ENCODE data around the gene CITED1. TPM values are rescaled to one million over a fixed set of nuclear protein-coding genes. Genes with fewer than 3 reads are reported as not detected.
A peak's percentile ranks its signal among the peaks of the same experiment; 100 is the strongest.

The CITED1 gene
- total and polyA plus RNA-seq, 8 donors: 0.49 to 1.5 (median 1.1) TPM; not detected in 2

DNA sequence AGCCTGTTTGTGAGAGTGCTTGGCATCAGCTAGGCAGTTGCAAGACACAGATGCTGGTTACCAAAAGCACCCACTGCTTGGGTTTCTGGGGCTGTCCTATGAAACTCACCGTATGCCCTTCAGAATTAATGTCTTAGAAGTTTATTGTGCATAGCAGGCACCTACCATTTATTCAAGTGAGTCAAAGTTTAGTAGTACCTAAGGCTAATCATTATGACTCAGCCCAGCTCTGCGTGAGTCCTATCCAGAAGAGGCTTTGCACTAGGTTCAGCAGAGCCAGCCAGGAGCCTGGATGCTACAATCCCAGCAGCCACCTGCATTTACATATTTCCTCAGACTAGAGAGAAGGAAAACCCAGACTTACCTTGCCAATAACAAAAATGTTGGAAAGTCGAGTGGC lies 32.8 kb downstream of the CITED1 start:
- FAIRE-seq: no peak

DNA sequence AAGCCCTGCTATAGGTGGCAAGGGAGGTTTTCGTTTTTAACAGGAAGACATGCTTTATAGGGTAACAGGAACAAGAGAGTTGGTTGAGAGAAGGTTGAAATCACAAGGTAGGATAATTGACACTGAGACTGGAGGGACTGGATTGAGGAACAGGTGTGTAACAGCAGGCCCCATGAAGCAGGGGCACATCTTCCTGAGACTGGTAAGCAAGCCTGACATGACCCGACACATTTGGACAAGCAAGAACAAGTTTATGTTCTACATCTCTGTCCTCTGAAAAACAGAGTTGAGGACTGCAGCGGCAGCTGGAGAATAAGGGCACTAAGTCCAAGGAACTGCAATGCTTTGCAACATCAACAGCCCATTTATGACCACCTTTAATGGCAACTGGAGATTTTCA lies 33.9 kb downstream of the CITED1 start:
- WGBS, 2 donors: 80 to 90% methylated on average over 3 of the region's 3 CpGs
- H3K27ac ChIP-seq: no peak overlapping the region
- peaks cover 7 to 14% (median 12%) of the 10 kb centered on the region in 3 donors for H3K4me1 ChIP-seq
- H3K9me3 ChIP-seq: no peaks in the 10 kb centered on the region
- H3K27me3 ChIP-seq: no peaks in the 10 kb centered on the region
- no peak for TF ChIP-seq CTCF (IDR thresholded peaks at IDR 0.05)
- no peak for ATAC-seq
- H3K4me3 ChIP-seq: no peak overlapping the region
- peaks cover 4 to 82% (median 41%) of the 10 kb centered on the region in 3 donors for H3K36me3 ChIP-seq
- no peak for FAIRE-seq
- no peak for DNase-seq
- intact Hi-C loops (cut with DNase I): no loop called here

More for the DNA sequence above, 32.8 kb downstream of the CITED1 start:
- H3K4me1 ChIP-seq: peaks cover 7 to 14% (median 12%) of the 10 kb centered on the region in 3 donors
- no peak for DNase-seq
- H3K27ac ChIP-seq: no peak overlapping the region
- H3K9me3 ChIP-seq: no peaks in the 10 kb centered on the region
- no peak for TF ChIP-seq CTCF (IDR thresholded peaks at IDR 0.05)
- no peak overlapping the region for H3K4me3 ChIP-seq
- intact Hi-C loops (cut with DNase I): no loop called here
- ATAC-seq: no peak
- WGBS, 2 donors: 66 to 87% methylated on average over 3 of the region's 3 CpGs
- peaks cover 4 to 74% (median 37%) of the 10 kb centered on the region in 3 donors for H3K36me3 ChIP-seq
- no peaks in the 10 kb centered on the region for H3K27me3 ChIP-seq

- no peaks in the 10 kb centered on the region for H3K27me3 ChIP-seq
- DNase-seq: no peak
- FAIRE-seq: no peak
- no peak overlapping the region for H3K4me3 ChIP-seq
- peaks cover 7 to 14% (median 12%) of the 10 kb centered on the region in 3 donors for H3K4me1 ChIP-seq
- H3K36me3 ChIP-seq: peaks cover 4 to 82% (median 41%) of the 10 kb centered on the region in 3 donors
- no peak for TF ChIP-seq CTCF (IDR thresholded peaks at IDR 0.05)
- intact Hi-C loops (cut with DNase I): no loop called here
- 67 to 87% methylated on average over 3 of the region's 3 CpGs for WGBS, 2 donors
- ATAC-seq: peak in 1 of 4 donors; percentile 20
- no peaks in the 10 kb centered on the region for H3K9me3 ChIP-seq
- no peak overlapping the region for H3K27ac ChIP-seq
Measured at GRCh38 chrX:72271091-72271788, 34.5 kb downstream of the CITED1 start.

DNA sequence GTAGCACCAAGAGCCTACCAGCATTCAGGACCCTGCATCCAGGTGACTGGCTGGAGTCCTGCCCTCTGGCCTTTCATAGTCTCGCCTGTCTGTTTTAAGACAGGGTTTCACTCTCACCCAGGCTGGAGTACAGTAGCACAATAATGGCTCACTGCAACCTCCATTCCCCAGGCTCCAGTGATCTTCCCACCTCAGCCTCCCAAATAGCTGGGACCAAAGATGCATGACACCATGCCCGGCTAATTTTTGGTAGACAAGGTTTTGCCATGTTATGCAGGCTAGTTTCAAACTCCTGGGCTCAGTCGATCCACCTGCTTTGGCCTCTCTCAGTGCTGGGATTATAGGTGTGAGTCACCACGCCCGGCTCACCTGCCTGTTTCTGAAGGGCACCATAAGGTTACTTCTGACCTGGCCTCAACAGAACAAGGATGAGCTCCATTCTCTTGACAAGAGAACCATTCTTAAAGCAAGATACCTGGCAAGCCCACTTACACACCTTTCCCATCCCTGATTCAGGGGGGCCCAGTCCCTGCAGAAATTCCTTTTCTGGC lies 35.3 kb downstream of the CITED1 start:
- Histone ChIP-seq H3K27me3 (no peaks in the 10 kb centered on the region), H3K36me3 (peaks cover 4 to 78% (median 39%) of the 10 kb centered on the region in 3 donors), H3K27ac (no peak overlapping the region), H3K9me3 (no peaks in the 10 kb centered on the region), H3K4me3 (no peak overlapping the region), H3K4me1 (peaks cover 3 to 13% (median 6%) of the 10 kb centered on the region in 3 donors)
- FAIRE-seq (no peak), DNase-seq (no peak), ATAC-seq (peak in 1 of 4 donors; percentile 23)
- no peak for TF ChIP-seq CTCF (IDR thresholded peaks at IDR 0.05)
- intact Hi-C loops (cut with DNase I): no loop called here
- WGBS, 2 donors: 90 to 93% methylated on average over 5 of the region's 5 CpGs

All from pancreas (tissue), 10 donors.